Stimulated activated CD4-positive, alpha-beta T cell treated with anti-CD3 and anti-CD28 coated beads, Interleukin-2, amount 100 ng/mL, for 24 hours (primary cell): ENCODE data around the gene PHLDA3.

Source experiments
- DNase-seq, 2 donors: peaks; one replicate each; pipeline ENCODE4 v3.0.0-alpha.2; 2020

Gene PHLDA3

GRCh38 chr1:201460814-201461644, 8.0 kb downstream of the PHLDA3 start:
- no peak for DNase-seq

DNA sequence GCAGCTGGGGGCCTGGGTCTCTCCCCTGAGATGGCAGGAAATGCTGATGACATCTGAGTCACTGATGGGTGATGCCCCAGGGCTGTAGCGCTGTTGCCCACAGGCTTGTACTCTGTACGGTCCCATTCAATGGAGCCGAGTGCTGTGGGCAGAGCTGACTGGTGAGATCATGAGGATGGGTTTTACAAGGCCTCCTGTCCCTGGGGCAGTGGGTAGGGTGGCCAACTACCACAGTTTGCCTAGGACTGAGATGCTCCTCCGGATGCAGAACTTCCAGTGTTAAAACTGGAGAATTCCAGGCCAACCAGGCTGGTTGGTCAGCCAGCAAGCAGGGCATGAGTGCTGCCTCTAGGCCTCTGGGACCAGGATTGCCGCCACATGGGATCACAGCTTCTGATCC, 9.2 kb downstream of the PHLDA3 start:
- no peak for DNase-seq

DNA sequence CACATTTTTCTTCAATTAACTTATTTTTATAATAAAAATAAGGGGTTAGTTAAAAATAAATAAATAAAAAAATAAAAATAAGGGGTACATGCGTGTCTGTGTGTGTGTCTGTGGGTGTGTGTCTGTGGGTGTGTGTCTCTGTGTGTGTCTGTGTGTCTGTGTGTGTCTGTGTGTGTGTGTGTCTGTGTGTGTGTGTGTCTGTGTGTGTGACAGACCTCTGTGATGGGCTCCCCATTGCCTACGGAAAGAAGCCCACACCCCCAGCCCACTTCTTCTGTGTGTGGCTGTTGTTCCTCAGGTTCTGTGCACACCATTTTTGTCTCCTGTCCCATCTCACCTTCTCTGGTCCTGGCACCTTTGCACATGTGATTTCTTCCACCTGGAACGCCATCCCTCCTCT, 9.9 kb downstream of the PHLDA3 start:
- DNase-seq = no peak

DNA sequence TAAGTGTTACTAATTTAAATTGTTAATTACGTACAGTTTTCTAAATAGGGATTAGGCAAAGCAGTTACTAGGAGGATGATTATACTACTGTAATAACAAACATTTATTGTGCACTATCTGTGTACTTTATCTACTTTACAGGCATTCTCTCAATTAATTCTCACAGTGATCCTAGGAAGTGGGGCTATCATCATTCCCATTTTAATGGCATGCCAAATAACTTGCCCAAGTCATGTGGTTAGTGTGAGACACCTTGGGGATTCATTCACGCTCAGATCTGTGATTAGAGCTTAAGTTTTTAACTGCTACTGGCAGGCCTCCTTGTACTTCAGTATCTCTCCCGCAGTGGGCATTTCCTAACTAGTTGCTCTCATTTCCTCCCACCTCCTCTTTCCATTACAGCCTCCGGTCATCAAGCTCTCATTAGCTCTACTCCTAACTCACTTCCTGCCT, 11.5 kb downstream of the PHLDA3 start:
- DNase-seq = no peak

- DNase-seq = no peak
These were observed 12.3 kb downstream of the PHLDA3 start for GRCh38 chr1:201456499-201457309.

DNA sequence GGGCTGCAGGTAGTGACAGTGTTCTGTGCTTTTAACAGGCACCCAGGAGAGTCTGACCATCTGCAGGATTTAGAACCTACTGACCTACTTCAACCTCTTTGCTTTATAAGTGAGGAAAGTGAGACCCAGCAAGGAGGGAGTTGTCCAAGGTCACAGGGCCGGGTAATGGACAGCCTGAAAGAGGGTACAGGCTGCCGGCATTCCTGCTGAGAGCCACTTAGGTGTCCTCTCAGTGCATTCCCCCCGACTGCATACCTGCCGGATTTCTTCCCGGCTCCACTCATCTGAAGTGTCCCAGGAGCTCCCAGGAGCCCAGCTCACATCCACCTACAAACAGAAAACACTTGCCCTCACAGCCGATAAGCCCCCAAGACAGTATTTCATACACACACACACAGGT, 13.9 kb downstream of the PHLDA3 start:
- no peak for DNase-seq

DNA sequence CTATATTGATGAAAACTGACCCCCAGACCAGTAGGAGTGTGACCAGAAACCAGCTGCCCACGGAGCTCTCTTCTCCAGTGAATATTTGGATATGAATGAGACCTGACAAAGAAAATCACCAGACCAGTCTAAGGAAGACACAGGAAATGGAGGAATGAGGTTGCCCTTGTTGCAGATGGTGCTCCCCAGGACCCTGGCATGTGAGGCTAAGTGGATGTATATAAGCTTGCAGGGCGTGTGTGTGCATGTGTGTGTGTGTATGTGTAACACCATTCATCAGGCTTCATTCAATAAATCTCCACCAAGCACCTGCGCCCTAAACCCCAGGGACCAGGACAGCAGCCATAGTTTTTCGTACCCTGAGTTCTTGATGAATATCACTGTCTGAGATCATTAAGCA, 14.4 kb downstream of the PHLDA3 start:
- DNase-seq = no peak

DNA sequence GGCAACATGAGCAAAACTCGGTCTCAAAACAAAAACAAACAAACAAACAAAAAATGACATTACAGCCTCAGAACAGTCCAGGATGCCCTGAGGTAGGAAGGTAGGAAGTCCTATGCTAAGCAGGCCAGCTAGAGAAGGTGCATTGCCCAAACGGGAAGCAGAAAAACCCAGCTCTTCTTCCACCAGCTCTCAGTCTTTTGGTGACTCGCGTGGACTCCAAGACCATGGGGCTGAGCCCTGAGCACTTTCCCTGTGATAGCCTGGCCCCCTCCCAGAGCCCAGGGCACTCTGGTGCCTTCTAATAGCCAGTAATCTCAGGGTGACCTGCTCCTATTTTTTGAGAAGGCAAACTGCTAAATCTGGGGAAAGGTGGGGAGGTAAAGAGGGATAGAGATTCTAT, 16.1 kb downstream of the PHLDA3 start:
- DNase-seq = no peak

- DNase-seq = no peak
These were observed 18.2 kb downstream of the PHLDA3 start for GRCh38 chr1:201450721-201451291.

GRCh38 chr1:201448990-201449389, 20.0 kb downstream of the PHLDA3 start:
- DNase-seq = no peak

DNA sequence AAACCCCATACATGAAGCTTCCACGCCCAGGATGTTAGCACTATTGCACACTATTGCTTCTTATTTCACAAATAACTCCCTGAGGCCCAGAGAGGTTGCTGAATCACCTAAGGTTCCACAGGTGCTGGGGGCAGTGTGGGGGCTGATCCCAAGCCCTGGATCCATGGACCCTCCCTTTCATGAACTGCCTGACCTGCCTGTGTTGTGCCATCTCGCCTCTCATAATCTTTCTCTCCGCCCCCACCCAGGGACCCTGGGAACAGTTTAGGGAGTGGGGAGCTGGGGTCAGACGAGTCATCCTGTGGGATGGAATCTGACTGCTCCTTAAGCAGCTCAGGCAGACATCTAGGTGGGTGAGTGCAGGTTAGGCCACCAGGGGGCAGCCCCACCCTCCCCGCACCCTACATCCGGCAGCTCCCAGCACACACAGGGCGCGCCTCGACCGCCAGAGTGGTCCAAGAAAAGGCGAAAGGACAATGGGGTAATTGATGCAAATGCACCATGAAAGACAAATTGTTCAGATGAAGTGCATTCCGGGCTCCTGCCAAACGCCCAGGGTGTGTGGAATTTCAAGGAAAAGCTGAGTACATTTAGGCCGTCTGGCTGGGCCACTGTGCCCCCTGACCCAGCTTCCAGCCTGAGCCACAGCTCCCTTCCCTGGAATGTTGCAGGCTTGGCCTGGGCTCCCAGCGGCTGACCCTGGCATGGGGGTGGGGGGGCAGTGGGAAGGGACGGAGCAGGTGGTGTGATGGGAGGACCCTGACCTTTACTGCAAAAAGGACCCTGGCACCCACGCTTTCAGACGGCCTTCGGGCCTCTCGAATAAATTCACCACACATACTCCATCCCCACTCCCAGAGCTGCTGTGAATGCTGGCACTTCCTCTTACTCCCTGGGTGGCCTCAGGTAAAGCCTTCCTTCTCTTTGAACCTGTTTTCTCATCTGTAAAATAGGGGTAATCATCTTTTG, 20.8 kb downstream of the PHLDA3 start:
- peak; percentile 71 to 77 for DNase-seq

GRCh38 chr1:201445310-201445709, 23.7 kb downstream of the PHLDA3 start:
- no peak for DNase-seq

DNA sequence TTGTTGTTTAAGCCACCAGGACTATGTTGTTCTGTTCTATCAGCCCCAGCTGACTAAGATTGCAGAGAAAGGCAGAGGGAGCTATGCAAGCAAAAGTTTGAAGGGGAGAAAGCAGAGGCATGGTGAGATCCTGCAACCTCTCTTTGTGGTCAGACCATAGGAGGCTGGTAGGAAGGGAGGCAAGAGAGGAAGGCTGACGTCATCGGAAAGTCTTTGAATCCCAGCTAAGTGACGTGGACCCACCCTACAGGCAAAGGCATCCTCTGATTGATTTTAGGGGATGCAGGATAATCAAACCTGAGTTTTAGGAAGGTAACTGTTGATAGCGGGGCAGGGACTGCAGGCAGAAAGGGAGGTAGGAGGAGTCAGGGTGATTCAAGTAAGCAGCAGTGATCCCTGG, 24.2 kb downstream of the PHLDA3 start:
- no peak for DNase-seq

GRCh38 chr1:201443747-201444146, 25.2 kb downstream of the PHLDA3 start:
- no peak for DNase-seq

DNA sequence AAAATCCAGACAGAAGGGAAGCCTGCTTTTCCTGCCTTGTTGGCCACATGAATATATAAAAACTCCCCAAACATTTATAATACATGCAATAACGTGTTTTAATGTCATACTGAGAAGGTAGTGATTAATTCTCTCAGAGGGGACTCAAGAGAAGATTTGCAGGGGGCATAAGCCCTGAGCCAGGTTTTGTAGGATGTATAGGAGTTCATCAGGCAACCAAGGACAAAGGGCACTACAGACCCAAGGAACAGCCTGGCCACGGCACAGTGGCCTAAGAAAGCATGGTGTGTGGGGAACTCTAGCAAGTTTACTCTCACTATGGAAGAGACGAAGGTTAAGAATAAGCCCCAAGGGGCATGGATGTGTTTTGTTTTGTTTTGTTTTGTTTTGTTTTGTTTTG, 32.0 kb downstream of the PHLDA3 start:
- DNase-seq = no peak

GRCh38 chr1:201436393-201436792, 32.6 kb downstream of the PHLDA3 start:
- DNase-seq = no peak

DNA sequence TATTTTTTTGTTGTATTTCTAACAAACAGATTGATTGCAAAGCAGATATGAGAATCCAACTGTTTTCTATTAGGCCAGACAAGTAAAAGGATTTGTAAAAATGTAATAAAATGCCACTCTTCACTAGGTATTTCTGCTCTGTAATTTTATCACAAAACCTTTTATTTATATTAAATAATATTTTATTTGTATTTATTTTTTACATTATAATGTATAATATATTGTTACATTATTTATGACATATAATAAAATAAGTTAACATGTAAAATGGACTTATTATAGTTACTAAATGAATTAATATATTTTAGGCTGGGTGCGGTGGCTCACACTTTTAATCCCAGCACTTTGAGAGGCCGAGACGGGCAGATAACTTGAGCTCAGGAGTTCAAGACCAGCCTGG, 34.7 kb downstream of the PHLDA3 start:
- no peak for DNase-seq

- no peak for DNase-seq
These were observed 35.4 kb downstream of the PHLDA3 start for GRCh38 chr1:201433609-201434008.

DNA sequence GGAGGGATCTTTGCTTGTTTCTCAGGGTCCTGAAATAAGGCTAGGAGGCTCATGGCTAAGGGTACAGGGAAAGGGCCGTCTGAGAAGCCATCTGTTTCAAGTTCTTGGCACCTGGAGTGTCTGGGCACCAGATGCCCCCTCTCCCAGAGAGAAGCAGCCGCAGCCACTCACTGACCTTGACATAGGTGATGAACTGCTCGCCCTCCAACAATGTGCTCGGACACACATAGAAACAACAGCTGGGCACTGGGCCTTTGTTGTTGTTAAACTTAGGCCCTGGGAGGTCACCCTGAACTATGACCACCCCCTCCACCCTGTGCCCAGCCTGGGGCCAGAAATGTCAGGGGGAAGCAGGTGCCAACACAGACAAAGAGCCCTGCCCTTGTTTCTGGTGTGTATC, 38.2 kb downstream of the PHLDA3 start:
- DNase-seq = no peak

GRCh38 chr1:201429736-201430501, 39.1 kb downstream of the PHLDA3 start:
- no peak for DNase-seq

GRCh38 chr1:201427963-201428362, 41.0 kb downstream of the PHLDA3 start:
- DNase-seq = no peak
